GM12864 (cell line): ENCODE data around the gene CAPN10.

Source experiments
- DNase-seq: peaks from one replicate; pipeline ENCODE4 v3.0.0-alpha.2; 2011; ENCODE audit warnings: low read depth
- H3K4me3 ChIP-seq: 2 replicates; pipeline ENCODE4 v1.5.1; 2011; ENCODE audit warnings: mild to moderate bottlenecking, low read depth, low read length, control low read depth
- CTCF ChIP-seq: IDR thresholded peaks from 2 replicates; pipeline ENCODE4 v1.5.1; 2011; ENCODE audit warnings: low read depth, mild to moderate bottlenecking, moderate library complexity, low read length, control low read depth, inconsistent platforms; ENCODE audit errors: missing control alignments

Gene CAPN10

GRCh38 chr2:240601831-240602160 lies 15.3 kb downstream of the CAPN10 start:
- H3K4me3 ChIP-seq, result no peak overlapping the region
- no peak for DNase-seq
- TF ChIP-seq CTCF, result no peak

- no peak for DNase-seq
- H3K4me3 ChIP-seq, result no peak overlapping the region
- TF ChIP-seq CTCF, result no peak
Measured at GRCh38 chr2:240602266-240603050, 15.9 kb downstream of the CAPN10 start.

- H3K4me3 ChIP-seq, result no peak overlapping the region
- TF ChIP-seq CTCF, result no peak
- no peak for DNase-seq
Measured at GRCh38 chr2:240603081-240603835, 16.7 kb downstream of the CAPN10 start.

DNA sequence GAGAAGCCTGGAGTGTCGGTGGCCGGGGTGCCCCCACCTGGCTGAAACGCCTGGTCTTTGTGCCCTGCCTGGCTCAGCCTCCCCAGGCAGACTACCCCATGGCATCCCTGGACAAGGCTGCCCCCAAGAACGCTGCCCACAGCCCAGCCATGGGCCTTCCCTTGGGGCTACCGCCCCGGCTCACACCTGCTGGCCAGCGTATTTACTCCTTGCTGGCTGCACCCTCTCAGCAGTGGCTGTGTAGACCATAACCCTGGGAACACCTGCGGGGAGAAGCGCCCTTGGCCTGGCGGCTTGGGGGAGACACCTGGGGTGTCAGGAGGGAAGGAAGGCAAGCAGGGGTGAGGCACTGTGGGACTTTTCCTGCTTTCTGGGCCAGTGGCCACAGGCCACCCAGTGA lies 17.3 kb downstream of the CAPN10 start:
- H3K4me3 ChIP-seq, result no peak overlapping the region
- no peak for TF ChIP-seq CTCF
- no peak for DNase-seq

- no peak overlapping the region for H3K4me3 ChIP-seq
- no peak for DNase-seq
- peak; percentile 59 for TF ChIP-seq CTCF
Measured at GRCh38 chr2:240604291-240604938, 17.9 kb downstream of the CAPN10 start.

- no peak for TF ChIP-seq CTCF
Measured at GRCh38 chr2:240604939-240605716, 18.6 kb downstream of the CAPN10 start.

More at GRCh38 chr2:240604939-240605716, 18.6 kb downstream of the CAPN10 start:
- no peak overlapping the region for H3K4me3 ChIP-seq
- DNase-seq, result no peak
